T1000 (cell line): ENCODE data around the gene UGCG.
"Not testable (repeated sequence)": the region's sequence is repeated elsewhere in the genome, so short reads cannot be mapped to it uniquely, and the experiment has no call there.

Experiments used
- DNase-seq: peaks from one replicate; lab custom pipeline; 2025; ENCODE audit warnings: mixed read lengths; lab: John Stamatoyannopoulos, UW

The UGCG gene

DNA sequence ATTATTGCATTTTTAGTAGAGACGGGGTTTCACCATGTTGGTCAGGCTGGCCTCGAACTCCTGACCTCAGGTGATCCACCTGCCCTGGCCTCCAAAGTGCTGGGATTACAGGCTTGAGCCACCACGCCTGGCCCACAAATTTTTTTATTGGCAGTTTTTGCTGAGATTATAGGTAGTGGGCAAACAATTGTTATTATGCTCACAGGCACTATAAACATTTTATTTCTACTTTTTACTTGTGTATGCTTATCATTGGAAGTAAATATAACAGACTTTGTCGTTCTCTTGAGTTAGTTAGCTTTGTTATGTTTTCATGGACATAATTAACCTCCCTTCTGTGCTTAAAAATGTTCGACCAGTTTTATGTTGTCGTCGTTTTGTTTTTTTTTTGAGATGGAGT lies 23.9 kb downstream of the UGCG start:
- no peak for DNase-seq

DNA sequence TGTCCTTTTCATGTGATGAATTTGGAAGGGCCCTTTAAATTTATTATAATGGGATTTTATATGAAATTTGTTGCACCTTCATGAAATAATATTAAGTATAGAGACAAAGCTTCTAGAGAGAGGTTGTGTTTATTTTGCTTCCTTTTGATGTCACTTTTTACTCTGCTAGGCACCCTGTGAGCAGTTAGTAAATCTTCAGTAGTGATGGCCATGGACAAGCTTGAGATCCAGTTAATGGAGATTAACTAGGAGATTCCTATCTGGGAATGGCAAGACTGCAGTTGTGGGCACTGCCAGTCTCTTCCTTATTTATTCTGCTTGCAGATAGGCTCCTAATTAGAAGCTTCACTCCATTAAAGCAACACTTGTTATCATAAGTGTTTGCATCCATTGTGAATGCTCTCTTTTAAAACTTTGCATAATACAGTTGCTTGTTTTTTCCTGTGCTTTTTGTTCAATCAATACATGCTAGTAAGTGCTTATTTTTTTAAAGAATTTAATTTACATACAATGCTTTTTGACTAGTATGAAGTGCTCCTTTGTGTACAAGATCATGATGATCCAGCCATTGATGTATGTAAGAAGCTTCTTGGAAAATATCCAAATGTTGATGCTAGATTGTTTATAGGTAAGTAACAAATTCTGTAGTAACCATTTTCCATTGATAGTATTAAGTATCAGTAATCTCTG lies 25.9 kb downstream of the UGCG start:
- no peak for DNase-seq

DNA sequence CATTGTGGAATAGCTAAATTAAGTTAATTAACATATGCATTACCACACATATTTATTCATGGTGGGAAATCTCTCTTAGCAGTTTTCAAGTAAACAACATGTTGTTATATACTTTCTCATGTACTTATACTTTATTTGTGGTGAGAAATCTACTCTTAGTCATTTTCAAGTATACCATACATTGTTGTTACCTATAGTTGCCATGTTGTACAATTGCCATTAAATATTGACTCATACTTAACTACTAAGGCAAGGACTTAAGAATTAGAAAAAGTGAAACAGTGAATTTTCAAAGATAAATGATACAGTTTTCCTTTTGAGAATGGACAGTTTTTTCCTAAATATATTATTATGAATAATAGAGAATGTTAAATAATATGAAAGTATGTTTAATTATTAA lies 27.7 kb downstream of the UGCG start:
- DNase-seq = no peak

DNA sequence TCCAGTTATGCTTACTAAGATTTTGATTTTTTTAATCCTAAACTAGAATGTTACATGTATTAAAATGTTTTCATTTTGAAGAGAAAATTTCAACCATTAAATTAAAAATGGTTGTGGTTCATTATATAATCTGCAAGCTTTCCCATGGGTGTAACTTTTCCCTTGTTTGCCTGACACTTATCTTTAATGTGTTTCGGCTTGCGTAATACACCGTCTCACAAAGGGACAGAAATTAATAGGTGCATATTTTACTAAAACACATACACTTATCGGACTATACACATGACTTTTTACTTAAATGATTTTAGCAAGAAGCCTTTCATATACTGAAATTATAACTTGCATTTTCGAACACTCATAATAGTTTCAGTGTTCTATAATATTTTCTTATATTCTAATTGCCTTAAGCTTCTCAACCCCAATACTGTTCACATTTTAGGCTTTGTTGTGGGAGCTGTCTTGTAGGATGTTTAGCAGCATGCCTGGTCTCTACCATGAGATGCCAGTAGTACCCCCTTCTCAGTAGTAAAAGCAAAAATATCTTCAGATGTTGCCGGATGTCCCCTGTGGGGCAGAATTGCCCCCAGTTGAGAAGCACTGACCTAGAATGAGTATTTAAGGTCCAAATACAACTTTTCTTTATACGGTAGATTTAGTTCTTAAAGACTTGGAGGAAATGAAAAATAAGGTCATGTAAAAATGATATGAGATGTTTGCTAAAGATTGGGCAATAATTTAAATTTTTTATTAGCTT lies 28.6 kb downstream of the UGCG start:
- DNase-seq = no peak

DNA sequence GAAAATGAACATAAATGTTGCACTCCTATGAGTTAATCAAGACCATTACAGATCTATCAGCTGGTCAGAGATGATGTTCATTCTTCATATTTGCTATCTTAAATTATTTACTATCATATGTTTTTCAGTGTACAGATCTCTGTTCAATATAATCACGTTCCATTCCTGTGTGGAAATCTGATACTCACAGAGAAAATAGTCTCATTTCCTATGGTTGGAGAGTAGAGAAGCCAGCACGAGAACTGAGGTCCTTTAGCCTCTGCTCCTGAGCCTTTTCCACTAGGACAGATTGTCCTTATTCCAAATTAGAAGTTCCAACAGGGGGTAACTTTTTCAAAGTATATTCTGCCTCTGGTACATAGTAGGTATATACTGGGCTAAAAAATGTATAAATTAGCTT lies 29.2 kb downstream of the UGCG start:
- DNase-seq = no peak

DNA sequence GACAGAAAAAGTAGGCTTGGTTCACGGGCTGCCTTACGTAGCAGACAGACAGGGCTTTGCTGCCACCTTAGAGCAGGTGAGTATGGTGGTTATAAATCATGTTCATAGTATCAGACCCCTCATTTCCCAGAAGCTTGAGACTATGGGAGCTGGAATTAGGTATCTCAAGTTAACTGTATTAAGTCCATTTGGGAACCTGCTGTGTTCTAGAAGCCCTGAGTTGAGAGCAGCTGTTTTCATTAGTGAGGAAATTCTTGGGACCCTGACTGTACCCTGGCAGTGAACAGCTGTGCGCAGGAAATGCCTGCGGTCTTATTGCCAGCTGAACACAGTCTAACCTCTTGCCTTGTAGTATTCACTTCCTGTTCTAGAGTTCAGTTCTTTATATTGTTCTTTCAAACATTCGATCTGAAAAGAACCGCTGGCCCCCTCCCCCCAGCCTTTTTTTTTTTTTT lies 29.8 kb downstream of the UGCG start:
- DNase-seq = no peak

DNA sequence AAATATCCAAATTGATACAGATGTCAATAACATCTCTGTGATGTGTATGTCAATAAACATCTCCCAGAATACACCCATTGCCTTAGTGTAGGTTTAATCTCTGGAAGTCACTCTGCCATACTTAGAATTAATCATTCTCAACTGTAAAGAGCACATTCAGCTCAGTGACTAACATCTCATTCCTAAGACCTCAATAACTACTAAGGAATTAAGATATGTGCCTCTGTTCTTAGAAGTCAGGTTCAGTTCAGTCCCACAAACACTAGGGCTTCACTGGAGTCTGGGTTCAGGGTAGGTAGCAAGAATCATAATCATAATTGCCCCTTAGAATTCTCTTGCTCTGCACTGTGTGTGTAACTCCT lies 31.7 kb downstream of the UGCG start:
- no peak for DNase-seq

DNA sequence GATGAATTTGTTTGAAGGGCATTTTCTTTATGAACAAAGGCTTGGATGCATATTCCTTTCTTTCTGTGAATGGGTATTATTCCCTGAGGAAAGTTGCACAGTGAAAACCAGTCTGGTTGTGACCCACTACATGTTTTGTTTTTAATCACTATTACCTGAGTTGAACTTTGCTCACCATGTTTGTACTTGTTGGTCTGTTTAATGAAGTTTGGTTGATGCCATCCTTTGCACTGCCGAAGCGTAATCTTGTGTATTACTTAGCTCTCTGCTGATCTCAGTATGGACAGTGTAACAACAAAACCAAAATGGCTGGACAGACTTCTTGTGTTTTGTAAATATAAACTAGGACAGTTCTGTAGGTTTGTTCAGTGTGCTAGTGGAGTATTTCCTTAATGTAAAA lies 38.1 kb downstream of the UGCG start:
- DNase-seq = no peak

DNA sequence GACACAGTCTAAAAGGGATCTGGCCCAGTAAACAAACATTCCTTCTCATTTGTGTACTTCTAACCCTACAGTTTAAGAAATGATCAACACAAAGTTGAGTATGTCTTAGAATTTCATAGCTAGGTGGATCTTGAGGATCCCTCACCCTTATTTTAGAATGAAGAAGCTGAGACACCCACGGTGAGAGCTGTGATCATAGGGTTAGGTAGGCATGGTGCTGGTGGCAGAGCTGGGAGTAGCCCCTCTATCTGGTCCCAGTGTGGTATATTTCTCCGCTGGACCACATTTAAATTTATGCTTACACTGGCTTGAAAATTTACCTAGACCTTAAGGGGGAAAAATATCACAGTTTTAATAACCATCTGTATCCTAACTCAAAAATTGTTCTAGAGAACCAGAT lies 39.8 kb downstream of the UGCG start:
- no peak for DNase-seq

DNA sequence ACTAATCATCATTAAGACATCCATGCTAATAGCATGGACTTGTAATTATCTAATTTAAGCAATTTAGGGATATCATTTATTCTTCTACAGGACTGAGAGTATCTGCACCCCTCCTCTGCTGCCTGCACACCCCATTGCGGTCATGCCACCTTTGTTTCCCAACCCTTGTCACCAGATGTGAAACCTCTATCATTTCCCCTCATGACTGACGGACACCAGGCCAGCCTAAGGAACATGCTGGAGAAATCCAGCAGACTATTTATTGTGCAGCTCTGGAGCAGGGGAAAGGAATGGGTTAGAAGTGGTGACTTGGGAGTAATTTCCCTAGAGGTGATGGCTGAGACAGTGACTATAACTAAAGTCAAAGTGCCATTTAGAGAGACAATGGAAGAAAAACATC lies 40.7 kb downstream of the UGCG start:
- no peak for DNase-seq

DNA sequence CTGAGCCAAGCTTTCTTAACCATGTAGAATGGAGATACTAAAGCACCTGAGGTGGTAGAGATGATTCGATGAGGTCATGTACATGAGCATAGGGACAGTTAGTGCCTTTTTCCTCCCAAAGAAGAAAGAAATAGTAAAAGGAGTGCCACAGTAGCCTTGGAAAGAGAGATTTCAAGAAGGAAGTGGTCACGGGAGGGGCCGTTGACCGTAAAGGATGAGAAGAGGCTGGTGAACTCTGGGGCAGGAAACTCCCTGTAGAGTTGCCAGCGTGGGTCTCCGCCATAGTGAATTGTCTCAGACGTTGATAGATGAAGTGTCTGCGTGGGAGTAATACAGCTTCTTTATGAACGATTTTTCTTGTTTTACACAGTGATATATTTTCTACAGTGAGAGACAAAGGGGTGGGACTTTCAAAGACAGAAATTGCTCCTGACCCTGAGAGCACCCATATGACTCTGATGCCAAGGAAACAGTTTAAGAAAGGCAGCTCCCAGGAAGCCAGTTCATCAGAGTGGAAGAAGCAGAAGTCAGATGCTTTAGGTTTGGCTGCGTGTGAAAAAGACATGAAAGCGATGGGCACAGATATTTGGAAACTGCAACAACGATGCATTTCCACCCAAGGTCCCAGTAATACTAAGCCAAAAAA lies 41.3 kb downstream of the UGCG start:
- DNase-seq = no peak

DNA sequence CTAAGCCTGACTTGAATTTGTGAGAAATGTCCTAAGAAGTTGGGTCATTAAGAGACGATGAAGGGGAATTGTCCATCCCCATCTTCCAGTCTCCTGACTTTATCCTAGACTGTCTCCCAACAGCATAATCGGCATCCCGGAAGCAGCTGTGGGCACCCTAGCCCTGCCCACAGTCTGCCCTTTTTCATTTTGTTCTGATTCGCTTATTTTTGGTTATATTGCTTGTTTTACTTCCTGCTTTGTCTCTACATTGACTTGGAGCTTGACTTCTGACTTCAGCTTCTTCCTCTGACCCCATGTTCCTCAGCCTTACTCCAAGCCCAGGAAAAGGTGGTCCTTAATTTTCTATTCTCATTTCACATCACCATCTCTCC lies 41.8 kb downstream of the UGCG start:
- DNase-seq = no peak

DNA sequence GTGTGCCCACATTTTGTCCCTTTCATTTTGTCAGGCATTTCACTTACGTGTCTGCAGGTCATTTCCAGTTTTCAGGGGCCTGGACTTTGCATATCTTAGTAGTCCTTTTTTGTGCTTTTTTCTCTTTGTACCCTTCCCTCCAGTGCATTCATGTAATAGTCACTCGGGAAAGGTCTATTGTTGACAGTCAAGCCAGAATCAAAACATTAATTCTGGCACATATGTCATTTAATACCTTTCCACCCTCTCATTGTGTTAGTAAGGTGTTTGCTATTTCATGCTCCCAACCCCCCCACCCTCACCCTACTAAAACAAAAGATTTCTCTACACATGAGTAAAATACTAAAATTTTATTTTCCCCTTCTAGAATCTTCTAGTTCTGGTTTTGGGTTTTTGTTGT lies 42.7 kb downstream of the UGCG start:
- DNase-seq = no peak

DNA sequence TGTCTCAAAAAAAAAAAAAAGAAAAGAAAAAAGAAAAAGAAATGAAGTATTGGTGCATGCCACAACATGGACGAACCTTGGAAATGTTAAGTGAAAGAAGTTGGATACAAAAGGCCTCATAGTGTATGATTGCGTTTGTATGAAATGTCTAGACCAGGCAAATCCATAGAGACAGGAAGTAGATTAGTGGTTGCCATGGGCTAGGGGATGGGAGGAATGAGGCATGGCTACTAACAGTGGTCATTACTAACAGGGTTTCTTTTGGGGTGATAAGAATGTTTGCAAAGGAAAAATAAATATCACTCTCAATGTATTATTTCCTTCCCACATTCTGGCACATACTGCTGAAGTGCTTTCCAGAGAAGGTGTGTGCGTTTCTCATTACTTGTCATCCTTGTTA lies 44.1 kb downstream of the UGCG start:
- DNase-seq = no peak

DNA sequence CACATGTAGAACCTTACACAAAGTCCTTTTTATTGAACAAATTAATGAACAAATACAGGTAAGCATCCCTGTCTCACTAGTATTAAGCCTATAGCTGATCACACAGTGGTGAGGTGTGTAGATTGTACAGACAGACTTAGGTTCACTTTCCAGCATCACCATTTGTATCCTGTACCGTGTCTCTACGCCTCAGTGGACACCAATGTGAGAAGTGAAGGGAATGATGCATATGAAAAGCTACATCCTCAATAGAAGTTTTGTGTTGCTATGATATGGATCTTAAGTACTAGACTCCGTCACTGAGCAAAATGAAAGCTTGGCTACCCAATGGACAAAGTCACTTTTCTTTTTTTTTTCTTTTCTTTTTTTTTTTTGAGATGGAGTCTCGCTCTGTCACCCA lies 46.6 kb downstream of the UGCG start:
- DNase-seq = no peak

DNA sequence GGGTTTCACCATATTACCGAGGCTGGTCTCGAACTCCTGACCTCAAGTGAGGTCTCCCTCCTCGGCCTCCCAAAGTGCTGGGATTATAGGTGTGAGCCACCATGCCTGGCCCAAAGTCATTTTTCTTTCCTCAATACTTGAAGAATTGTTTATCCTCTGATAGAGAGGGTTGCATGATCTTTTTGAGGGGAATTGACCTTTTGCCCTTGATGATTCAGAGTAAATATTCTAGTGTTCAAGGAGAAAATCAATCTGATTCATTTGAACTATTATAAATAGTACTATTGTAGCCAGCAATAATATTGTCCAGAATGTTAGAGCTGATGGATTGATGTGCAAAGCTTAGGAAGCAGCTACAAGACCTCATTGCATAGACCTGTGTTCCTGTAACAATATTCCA lies 47.1 kb downstream of the UGCG start:
- DNase-seq = no peak

DNA sequence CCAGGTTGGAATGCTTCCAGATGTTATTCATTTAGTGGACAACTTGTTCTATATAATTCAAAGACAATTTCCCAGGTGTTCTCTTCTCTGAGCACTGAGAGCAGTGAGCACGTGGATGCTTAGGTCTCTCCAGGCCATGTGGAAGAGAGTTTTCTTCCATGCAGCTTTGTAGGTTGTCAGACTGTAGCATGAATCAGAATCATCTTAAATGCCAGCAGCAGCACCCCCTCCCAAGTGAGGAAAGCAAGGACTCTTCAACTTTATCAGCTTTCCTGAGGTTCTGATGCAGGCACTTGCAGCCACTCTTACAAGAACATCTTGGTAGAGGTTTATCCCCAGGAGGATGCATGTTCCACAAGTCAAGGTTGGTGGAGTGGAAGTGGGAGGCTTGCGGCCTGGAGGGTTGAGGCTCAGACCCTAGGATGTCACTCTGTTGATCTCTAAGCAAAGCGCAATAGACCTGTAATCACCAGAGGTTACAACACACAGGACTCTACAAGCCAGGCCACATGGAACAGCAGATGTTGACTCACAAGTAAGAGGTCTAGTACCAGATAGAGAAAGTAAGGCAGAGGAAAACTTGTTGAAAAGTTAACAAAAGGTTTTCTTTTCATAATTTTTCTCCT lies 47.7 kb downstream of the UGCG start:
- no peak for DNase-seq

DNA sequence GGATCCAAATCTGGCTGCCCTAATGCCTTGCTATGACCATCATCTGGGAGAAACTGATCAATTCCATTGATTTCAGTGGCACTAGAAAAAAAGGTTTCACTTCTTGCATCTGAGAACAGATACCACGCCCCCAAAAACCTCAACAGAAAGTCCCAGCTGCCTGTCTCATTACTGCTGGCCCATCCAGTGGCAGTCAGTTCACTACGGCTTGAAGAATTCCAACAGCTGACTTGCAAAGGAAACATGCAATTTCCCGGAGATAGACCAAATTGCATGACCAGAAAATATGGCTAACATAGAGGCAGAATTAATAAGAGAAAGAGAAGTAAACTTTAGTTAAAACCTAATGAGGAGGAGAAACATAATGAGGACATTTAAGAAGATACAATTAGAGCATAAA lies 48.6 kb downstream of the UGCG start:
- no peak for DNase-seq

DNA sequence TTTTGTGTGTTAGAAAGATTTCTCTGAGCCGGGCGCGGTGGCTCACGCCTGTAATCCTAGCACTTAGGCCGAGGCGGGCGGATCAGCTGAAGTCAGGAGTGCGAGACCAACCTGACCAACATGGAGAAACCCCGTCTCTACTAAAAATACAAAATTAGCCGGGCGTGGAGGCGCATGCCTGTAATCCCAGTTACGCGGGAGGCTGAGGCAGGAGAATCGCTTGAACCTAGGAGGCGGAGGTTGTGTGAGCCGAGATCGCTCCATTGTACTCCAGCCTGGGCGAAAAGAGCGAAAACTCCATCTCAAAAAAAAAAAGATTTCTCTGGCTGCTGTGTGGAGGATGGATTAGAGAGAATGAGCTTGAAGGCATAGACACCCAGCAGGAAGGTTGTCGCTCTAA lies 51.5 kb downstream of the UGCG start:
- DNase-seq = not testable (repeated sequence)

DNA sequence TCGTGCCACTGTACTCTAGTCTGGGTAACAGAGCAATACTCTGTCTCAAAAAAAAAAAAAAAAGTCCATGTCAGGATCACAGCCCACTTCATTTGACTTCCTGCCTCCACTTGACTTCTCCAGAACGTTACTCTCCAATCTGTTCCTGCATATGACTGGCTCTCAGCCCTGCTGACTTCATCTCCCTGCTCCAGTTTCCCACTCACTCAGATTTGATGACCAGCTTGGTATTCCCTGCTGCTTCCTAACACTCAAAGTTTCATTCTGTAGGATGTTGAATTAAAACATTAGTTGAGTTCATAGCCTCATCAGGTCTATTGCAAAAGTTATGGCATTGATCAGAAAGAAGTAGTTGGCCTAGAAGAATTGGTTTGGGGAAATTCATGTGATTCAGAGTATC lies 52.3 kb downstream of the UGCG start:
- no peak for DNase-seq

DNA sequence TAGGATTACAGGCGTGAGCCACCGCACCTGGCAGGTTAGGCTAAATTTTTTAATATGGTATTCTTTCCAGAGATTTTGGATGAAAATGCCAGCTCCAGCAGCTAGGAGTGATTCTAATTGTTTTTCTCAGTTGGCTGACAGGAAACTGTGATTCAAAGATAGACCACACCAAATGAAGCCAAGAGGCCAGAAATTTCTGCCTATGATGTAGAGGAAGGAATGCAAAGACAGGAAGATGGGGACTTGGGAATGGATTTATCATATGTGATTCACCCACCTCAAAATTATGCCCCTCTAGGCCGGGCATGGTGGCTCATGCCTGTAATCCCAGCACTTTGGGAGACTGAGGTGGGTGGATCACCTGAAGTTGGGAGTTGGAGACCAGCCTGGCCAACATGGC lies 53.3 kb downstream of the UGCG start:
- DNase-seq = no peak

DNA sequence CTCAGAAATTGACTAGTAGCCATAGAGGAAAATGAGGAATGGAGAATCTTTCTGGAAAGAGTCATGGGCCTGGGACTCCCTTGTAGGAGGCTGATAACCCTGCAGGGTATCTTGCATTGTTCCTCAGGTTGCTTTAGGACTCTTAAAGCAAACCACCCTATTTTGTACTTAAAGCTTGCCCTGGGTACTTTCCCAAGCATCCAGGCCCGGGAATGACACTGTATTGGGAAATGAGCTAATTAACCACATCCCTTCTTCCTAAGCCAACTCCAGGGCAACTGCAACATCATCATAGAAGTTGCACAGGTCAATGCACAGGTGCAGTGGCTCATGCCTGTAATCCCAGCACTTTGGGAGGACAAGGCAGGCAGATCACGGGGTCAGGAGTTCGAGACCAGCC lies 55.9 kb downstream of the UGCG start:
- DNase-seq = no peak

DNA sequence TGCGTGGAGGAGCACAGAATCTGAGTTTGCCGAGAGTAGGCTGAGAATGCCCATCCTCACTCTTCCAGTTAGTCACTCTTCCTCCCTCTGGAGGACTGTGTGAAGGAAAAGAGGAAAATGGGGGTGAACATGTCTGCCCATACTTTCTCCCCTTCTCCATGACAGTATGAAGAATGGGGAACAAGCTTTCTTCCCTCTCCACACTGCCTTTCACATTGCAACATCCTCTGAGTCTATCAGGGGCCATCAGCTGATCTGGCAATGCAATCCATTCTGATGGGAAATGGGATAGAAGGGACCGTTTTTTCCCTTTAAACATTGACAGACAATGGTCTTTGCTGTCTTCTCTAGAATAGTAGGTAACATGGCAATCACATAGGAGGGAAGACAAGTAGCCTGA lies 56.8 kb downstream of the UGCG start:
- no peak for DNase-seq
